Measurements from ENCODE around the gene C10orf90. TPM values are rescaled to one million over a fixed set of nuclear protein-coding genes. Genes with fewer than 3 reads are reported as not detected.
"Not testable (repeated sequence)": the region's sequence is repeated elsewhere in the genome, so short reads cannot be mapped to it uniquely, and the experiment has no call there.

C10orf90 gene
- total RNA-seq, 1 donor from 2014 or later = 0.41 TPM

- no peak for FAIRE-seq
- no peak for DNase-seq (ENCODE audit: low spot score in 2 of 2)
Measured at GRCh38 chr10:126561921-126562680, 108.4 kb downstream of the C10orf90 start.

- FAIRE-seq (peak; percentile 71), DNase-seq (ENCODE audit: low spot score in 2 of 2) (peak; percentile 30 to 47)
Measured at GRCh38 chr10:126561294-126561920, 109.1 kb downstream of the C10orf90 start.

DNA sequence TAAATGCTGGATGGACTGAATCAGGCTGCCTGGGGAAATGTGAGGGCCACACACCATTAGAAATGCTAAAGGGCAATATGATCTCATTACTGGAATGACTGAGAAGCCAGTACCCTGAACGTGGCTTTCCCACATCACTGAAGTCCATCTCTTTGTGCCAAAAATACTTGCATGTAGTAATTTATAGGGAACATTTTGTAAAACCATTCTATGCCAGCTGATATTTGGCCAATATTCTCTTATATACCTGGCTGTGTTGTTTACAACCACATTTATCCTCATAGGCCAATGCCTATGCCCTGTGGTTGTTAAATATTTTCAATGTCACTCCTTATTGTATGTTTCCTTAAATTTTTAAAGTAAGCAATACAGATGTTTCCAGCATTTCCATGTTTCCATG, 111.6 kb downstream of the C10orf90 start:
- DNase-seq (ENCODE audit: low spot score in 2 of 2) = no peak
- no peak for FAIRE-seq

- no peak for FAIRE-seq
- DNase-seq (ENCODE audit: low spot score in 2 of 2) = no peak
Measured at GRCh38 chr10:126551202-126551601, 119.3 kb downstream of the C10orf90 start.

GRCh38 chr10:126550586-126550985, 119.9 kb downstream of the C10orf90 start:
- not testable (repeated sequence) for FAIRE-seq; DNase-seq (ENCODE audit: low spot score in 2 of 2)

- DNase-seq (ENCODE audit: low spot score in 2 of 2) (no peak), FAIRE-seq (no peak)
Measured at GRCh38 chr10:126549344-126549743, 121.1 kb downstream of the C10orf90 start.

- FAIRE-seq (no peak), DNase-seq (ENCODE audit: low spot score in 2 of 2) (no peak)
Measured at GRCh38 chr10:126544565-126544964, 125.9 kb downstream of the C10orf90 start.

- DNase-seq (ENCODE audit: low spot score in 2 of 2) = no peak
- no peak for FAIRE-seq
Measured at GRCh38 chr10:126538439-126539135, 131.9 kb downstream of the C10orf90 start.

GRCh38 chr10:126536656-126537055, 133.8 kb downstream of the C10orf90 start:
- DNase-seq (ENCODE audit: low spot score in 2 of 2) = no peak
- no peak for FAIRE-seq

GRCh38 chr10:126536148-126536547, 134.3 kb downstream of the C10orf90 start:
- no peak for DNase-seq (ENCODE audit: low spot score in 2 of 2)
- FAIRE-seq = no peak

GRCh38 chr10:126533644-126534043, 136.8 kb downstream of the C10orf90 start:
- no peak for FAIRE-seq

DNA sequence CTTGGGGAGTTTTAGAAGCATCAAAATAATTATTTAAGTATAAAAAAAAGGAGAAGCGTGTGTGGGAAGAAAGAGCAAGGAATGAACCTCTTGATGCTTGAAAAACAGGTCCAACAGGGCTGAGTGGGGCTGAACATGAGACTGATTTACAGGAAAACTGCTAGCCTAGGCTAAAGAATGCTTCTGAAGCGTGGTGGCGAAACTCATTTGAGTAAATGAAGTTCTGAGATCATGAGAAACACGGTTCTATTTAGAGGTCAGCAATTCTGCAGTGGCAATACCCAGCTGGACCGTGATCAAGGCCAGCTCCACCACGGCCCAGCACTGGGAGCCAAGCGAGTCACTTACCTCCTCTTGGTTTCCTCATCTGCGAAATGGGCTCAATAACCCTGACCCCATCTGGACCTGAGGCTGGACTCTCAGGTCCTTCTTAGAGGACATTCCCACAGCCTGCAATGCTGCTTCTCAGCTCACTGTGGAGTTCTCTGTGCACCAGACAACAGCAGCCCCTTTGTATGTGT, 142.1 kb downstream of the C10orf90 start:
- no peak for DNase-seq (ENCODE audit: low spot score in 2 of 2)
- no peak for FAIRE-seq

More at GRCh38 chr10:126533644-126534043, 136.8 kb downstream of the C10orf90 start:
- no peak for DNase-seq (ENCODE audit: low spot score in 2 of 2)

GRCh38 chr10:126527645-126528314, 142.7 kb downstream of the C10orf90 start:
- no peak for DNase-seq (ENCODE audit: low spot score in 2 of 2)
- FAIRE-seq = no peak

GRCh38 chr10:126525326-126525725, 145.2 kb downstream of the C10orf90 start:
- DNase-seq (ENCODE audit: low spot score in 2 of 2) = no peak
- FAIRE-seq = no peak

- no peak for FAIRE-seq
- no peak for DNase-seq (ENCODE audit: low spot score in 2 of 2)
Measured at GRCh38 chr10:126524526-126524925, 146.0 kb downstream of the C10orf90 start.

GRCh38 chr10:126523071-126523470, 147.4 kb downstream of the C10orf90 start:
- FAIRE-seq = no peak
- DNase-seq (ENCODE audit: low spot score in 2 of 2) = no peak

GRCh38 chr10:126521399-126521798, 149.1 kb downstream of the C10orf90 start:
- DNase-seq (ENCODE audit: low spot score in 2 of 2) (no peak), FAIRE-seq (no peak)

DNA sequence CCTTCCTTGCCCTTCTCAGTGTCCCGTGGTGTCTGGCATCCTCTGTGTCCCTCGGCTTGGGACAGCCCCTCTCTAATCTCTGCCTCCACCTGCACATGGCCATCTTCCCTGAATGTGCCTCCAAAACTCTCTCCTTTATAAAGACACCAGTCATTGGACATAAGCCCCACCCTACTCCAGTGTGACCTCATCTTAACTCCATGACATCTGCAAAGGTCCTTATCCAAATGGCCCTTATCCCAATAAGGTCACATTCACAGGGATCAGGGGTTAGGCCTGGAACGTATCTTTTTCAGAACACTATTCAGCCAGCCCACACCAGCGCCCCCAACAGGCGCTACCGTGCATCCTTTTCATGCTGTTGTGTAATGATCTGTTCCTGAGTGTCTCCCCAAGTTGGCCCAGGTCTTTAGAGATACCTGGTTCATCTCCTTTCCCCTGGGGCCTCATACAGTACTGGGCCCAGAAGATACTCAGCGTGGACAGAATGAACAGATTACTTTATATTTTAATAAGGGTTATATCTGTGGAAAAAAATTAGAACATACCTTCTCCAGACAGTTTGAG, 149.7 kb downstream of the C10orf90 start:
- FAIRE-seq = no peak
- DNase-seq (ENCODE audit: low spot score in 2 of 2) = no peak

- DNase-seq (ENCODE audit: low spot score in 2 of 2) (no peak), FAIRE-seq (no peak)
Measured at GRCh38 chr10:126519992-126520391, 150.5 kb downstream of the C10orf90 start.

GRCh38 chr10:126519185-126519584, 151.3 kb downstream of the C10orf90 start:
- no peak for FAIRE-seq
- no peak for DNase-seq (ENCODE audit: low spot score in 2 of 2)
